DND-41 (cell line): ENCODE measurements around the gene AFAP1.
A peak's percentile ranks its signal among the peaks of the same experiment; 100 is the strongest.

Source experiments
- ATAC-seq: fragments of 200-7000 bp; cut with Tn5 transposase; 3 replicates; pipeline ENCODE4 v1.9.1; 2021; ENCODE audit warnings: low read depth; ENCODE audit not compliant: insufficient read depth
- DNase-seq: peaks from one replicate; pipeline ENCODE4 v3.0.0-alpha.2; 2020
- H2AFZ ChIP-seq: 2 replicates; pipeline ENCODE4 v1.6.0; 2012; ENCODE audit warnings: low read depth, low read length
- H3K27ac ChIP-seq: 2 replicates; pipeline ENCODE4 v1.5.1; 2012; ENCODE audit warnings: low read length, inconsistent platforms
- H3K27me3 ChIP-seq: fragments of 200-600 bp; sonication (generic); 2 replicates; pipeline ENCODE4 v1.6.0; 2012; ENCODE audit warnings: low read length, mild to moderate bottlenecking, inconsistent platforms; ENCODE audit not compliant: insufficient read depth, poor library complexity
- H3K36me3 ChIP-seq: 2 replicates; pipeline ENCODE4 v1.5.1; 2012; ENCODE audit warnings: low read length, inconsistent platforms; ENCODE audit not compliant: insufficient read depth
- H3K4me1 ChIP-seq: 2 replicates; pipeline ENCODE4 v1.5.1; 2012; ENCODE audit warnings: mild to moderate bottlenecking, low read length; ENCODE audit not compliant: insufficient read depth
- H3K4me2 ChIP-seq: 2 replicates; pipeline ENCODE4 v1.6.0; 2012; ENCODE audit warnings: mild to moderate bottlenecking, moderate library complexity, low read length, inconsistent platforms; ENCODE audit not compliant: insufficient read depth
- H3K4me3 ChIP-seq, 2 experiments: fragments of 200-600 bp in 1 of 2; shearing (Covaris generic) in 1 of 2; 2 replicates each; pipeline ENCODE4 v1.5.1; 2012 to 2016; ENCODE audit warnings: inconsistent platforms in 2 of 2, low read length in 2 of 2, mild to moderate bottlenecking in 2 of 2, low read depth in 1 of 2, moderate library complexity in 1 of 2
- H3K79me2 ChIP-seq: 2 replicates; pipeline ENCODE4 v1.6.0; 2012; ENCODE audit warnings: low read length, inconsistent platforms; ENCODE audit not compliant: insufficient read depth
- H3K9ac ChIP-seq: 2 replicates; pipeline ENCODE4 v1.6.0; 2012; ENCODE audit warnings: low read depth, mild to moderate bottlenecking, inconsistent platforms, low read length, moderate library complexity
- H3K9me3 ChIP-seq: 2 replicates; pipeline ENCODE4 v1.5.1; 2012; ENCODE audit warnings: low read length, moderate library complexity, mild to moderate bottlenecking, inconsistent platforms; ENCODE audit not compliant: insufficient read depth, severe bottlenecking
- H4K20me1 ChIP-seq: 2 replicates; pipeline ENCODE4 v1.6.0; 2012; ENCODE audit warnings: low read length; ENCODE audit not compliant: insufficient read depth
- EZH2 ChIP-seq: IDR thresholded peaks from 3 replicates; pipeline ENCODE4 v1.6.1; 2012; ENCODE audit warnings: borderline replicate concordance, low read depth, mild to moderate bottlenecking, moderate library complexity, low read length, inconsistent platforms; ENCODE audit not compliant: severe bottlenecking
- TF ChIP-seq, protein P1 (sequence below): IDR thresholded peaks from 2 replicates; pipeline ENCODE4 v1.5.1; 2012; ENCODE audit warnings: borderline replicate concordance, low read length, moderate library complexity, mild to moderate bottlenecking; ENCODE audit not compliant: poor library complexity, severe bottlenecking; ENCODE audit errors: extremely low read depth

Gene AFAP1, protein sequence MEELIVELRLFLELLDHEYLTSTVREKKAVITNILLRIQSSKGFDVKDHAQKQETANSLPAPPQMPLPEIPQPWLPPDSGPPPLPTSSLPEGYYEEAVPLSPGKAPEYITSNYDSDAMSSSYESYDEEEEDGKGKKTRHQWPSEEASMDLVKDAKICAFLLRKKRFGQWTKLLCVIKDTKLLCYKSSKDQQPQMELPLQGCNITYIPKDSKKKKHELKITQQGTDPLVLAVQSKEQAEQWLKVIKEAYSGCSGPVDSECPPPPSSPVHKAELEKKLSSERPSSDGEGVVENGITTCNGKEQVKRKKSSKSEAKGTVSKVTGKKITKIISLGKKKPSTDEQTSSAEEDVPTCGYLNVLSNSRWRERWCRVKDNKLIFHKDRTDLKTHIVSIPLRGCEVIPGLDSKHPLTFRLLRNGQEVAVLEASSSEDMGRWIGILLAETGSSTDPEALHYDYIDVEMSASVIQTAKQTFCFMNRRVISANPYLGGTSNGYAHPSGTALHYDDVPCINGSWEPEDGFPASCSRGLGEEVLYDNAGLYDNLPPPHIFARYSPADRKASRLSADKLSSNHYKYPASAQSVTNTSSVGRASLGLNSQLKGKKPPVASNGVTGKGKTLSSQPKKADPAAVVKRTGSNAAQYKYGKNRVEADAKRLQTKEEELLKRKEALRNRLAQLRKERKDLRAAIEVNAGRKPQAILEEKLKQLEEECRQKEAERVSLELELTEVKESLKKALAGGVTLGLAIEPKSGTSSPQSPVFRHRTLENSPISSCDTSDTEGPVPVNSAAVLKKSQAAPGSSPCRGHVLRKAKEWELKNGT

DNA sequence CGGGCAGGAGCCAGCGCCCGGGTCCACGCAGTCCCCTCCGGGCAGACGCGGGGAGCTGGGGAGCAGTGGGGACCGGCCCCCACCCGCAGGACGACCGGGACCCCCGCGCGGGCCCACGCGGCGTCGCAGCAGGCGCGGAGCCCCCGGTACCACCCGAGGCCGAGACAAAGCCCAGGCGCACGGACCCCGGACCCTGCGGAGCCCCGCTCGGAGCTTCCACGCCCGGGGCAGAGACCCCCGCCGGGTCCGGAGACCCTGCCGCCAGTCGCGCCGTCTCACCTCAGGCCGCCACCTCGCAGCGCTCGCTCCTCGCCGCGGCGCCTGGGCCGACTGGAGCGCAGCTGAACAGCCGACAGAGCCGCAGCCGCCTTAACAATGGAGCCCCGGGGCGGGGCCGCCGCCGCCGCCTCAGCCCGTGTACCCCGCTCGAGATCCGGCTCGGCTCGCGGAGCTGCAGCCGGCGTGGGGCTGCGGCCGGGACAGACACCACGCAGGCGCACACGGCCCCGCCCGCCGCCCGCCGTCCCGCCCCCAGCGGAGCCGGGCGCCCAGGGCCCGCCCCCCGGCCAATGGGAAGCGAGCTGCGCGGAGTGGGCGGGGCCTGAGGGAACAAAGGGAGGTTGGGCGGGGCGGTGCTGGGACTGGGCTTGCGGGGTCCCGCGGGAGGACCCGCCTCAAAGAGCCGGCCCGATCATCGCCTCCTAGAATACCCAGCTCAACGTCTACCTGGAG, at the start of gene AFAP1:
Gene AFAP1 (minus strand): TSS at position 485 of the 732 bp plus-strand sequence. CDS start 67,783 bp downstream, outside the sequence.
- Histone ChIP-seq H3K79me2 (no peaks in the 10 kb centered on the region), H3K36me3 (no peaks in the 10 kb centered on the region), H3K27ac (no peak within 1 kb of the TSS), H3K4me2 (no peak within 1 kb of the TSS), H3K4me3 (no peak within 1 kb of the TSS), H2AFZ (no peak within 1 kb of the TSS), H3K27me3 (peaks cover 7% of the 10 kb centered on the region), H4K20me1 (no peaks in the 10 kb centered on the region), H3K9ac (no peak within 1 kb of the TSS), H3K4me1 (no peaks in the 10 kb centered on the region), H3K9me3 (no peaks in the 10 kb centered on the region)
- ATAC-seq: no peak
- TF ChIP-seq EZH2: no peak
- TF ChIP-seq, protein P1, sequence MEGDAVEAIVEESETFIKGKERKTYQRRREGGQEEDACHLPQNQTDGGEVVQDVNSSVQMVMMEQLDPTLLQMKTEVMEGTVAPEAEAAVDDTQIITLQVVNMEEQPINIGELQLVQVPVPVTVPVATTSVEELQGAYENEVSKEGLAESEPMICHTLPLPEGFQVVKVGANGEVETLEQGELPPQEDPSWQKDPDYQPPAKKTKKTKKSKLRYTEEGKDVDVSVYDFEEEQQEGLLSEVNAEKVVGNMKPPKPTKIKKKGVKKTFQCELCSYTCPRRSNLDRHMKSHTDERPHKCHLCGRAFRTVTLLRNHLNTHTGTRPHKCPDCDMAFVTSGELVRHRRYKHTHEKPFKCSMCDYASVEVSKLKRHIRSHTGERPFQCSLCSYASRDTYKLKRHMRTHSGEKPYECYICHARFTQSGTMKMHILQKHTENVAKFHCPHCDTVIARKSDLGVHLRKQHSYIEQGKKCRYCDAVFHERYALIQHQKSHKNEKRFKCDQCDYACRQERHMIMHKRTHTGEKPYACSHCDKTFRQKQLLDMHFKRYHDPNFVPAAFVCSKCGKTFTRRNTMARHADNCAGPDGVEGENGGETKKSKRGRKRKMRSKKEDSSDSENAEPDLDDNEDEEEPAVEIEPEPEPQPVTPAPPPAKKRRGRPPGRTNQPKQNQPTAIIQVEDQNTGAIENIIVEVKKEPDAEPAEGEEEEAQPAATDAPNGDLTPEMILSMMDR: no peak
- DNase-seq: no peak

DNA sequence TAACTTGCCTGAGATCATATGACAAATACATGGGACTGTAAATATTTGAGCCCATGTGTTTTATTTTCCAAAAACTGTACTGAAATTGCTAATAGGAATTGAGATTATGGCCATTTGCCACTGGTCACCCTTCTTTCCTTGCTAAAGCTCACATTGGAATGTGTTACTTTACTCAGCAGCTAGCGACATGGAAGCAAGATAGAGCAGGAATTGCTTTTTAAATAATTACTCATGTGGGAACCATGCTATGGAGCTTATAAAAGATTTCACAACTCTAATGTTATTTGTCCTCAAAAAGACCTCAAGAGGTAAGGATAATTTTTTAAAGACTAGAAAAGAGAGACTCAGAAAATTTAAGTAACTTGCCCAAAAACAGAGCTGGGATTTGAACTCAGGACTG, 48.8 kb upstream of the AFAP1 start:
- H2AFZ ChIP-seq: no peak overlapping the region
- H3K4me2 ChIP-seq: no peak overlapping the region
- no peaks in the 10 kb centered on the region for H3K4me1 ChIP-seq
- ATAC-seq: no peak
- H3K4me3 ChIP-seq: no peak overlapping the region
- TF ChIP-seq, protein P1: no peak
- TF ChIP-seq EZH2: no peak
- H3K27ac ChIP-seq: no peak overlapping the region
- H3K9me3 ChIP-seq: no peaks in the 10 kb centered on the region
- no peak for DNase-seq
- no peak overlapping the region for H3K9ac ChIP-seq
- H3K36me3 ChIP-seq: no peaks in the 10 kb centered on the region
- no peaks in the 10 kb centered on the region for H3K79me2 ChIP-seq
- H3K27me3 ChIP-seq: no peaks in the 10 kb centered on the region
- H4K20me1 ChIP-seq: no peaks in the 10 kb centered on the region

DNA sequence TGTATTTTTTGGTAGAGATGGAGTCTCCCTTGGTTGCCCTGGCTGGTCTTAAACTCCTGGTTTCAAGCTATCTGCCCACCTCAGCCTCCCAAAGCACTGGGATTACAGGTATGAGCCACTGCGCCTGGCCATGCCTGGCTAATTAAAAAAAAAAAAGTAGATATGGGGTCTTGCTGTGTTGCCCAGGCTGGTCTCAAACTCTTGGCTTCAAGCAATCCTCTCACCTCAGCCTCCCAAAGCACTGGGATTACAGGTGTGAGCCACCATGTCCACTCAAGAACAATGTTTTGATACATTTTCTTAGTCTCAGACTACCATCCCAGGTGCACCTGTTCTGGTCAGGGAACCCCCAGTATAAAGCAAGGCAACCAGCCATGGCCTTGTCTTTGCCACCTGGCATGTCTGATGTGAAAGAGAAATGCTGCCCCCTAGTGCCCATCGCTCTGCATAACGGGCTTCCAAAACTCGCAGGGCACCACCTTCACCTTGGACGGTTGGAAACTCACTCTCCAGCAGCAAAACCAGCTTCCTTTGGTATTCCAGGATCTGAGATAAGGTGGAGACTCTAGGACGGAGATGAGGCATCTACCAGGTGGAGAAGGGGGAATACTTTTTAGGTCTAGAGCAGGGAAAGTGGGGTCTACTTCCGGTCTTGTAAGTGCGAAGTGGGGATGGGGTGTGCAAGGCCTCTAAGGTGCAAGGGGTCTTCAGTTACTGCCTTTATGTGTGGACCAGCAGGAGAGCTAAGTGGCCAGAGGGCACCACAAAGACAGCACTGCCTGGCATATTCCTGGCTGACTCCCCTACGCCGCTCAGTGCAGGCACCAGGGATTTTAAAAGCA, 47.7 kb upstream of the AFAP1 start:
- no peak overlapping the region for H2AFZ ChIP-seq
- no peaks in the 10 kb centered on the region for H3K4me1 ChIP-seq
- H3K27me3 ChIP-seq: no peaks in the 10 kb centered on the region
- no peaks in the 10 kb centered on the region for H3K36me3 ChIP-seq
- no peaks in the 10 kb centered on the region for H3K79me2 ChIP-seq
- H3K9ac ChIP-seq: no peak overlapping the region
- ATAC-seq (peak; percentile 92), DNase-seq (peak; percentile 67)
- H3K4me2 ChIP-seq: no peak overlapping the region
- H3K4me3 ChIP-seq: no peak overlapping the region
- H3K27ac ChIP-seq: no peak overlapping the region
- TF ChIP-seq, protein P1: peak; percentile 93
- no peak for TF ChIP-seq EZH2
- H4K20me1 ChIP-seq: 0 out of 2 replicates have a peak, but pooled peaks cover 2% of the 10 kb centered on the region
- H3K9me3 ChIP-seq: no peaks in the 10 kb centered on the region
